K562 (cell line): ENCODE data around the gene FZD1.

Experiments
- CEBPG ChIP-seq, 3 experiments: fragments of 200-800 bp in 1 of 3; sonication (Bioruptor generic) in 1 of 3; sonication (generic) in 1 of 3; formaldehyde crosslinking in 1 of 3; IDR thresholded peaks in 2 of 3; conservative IDR thresholded peaks in 1 of 3; 2 replicates each; pipeline versions ENCODE4 v1.6.1 to v1.8.0; 2016 to 2022; ENCODE audit warnings: missing compliant biosample characterization in 2 of 3, missing genetic modification characterization in 2 of 3, mild to moderate bottlenecking in 1 of 3, missing genetic modification reagents in 1 of 3
- CTCF ChIP-seq, 3 experiments: IDR thresholded peaks in 2 of 3; conservative IDR thresholded peaks in 1 of 3; 2 replicates each; pipeline ENCODE4 v1.5.1; 2011 to 2012; ENCODE audit warnings: low read length in 3 of 3, mild to moderate bottlenecking in 3 of 3, control low read depth in 2 of 3, improper control_type of control experiment in 1 of 3, inconsistent platforms in 1 of 3, low read depth in 1 of 3, mixed read lengths in 1 of 3, moderate library complexity in 1 of 3; ENCODE audit not compliant: insufficient read depth in 2 of 3
- HDGF ChIP-seq: fragments of 450-650 bp; IDR thresholded peaks from 2 replicates; pipeline ENCODE4 v1.6.1; 2016
- PHB ChIP-seq: fragments of 250-450 bp; sonication (Bioruptor Pico); IDR thresholded peaks from 2 replicates; pipeline ENCODE4 v1.5.0; 2021
- SP1 ChIP-seq: sonication (generic); formaldehyde crosslinking; IDR thresholded peaks from 2 replicates; pipeline ENCODE4 v1.8.1; 2022; ENCODE audit warnings: mild to moderate bottlenecking, missing genetic modification reagents
- ZKSCAN8 ChIP-seq: fragments of 200-800 bp; sonication (Bioruptor generic); IDR thresholded peaks from 2 replicates; pipeline ENCODE4 v1.6.1; 2016; ENCODE audit warnings: missing genetic modification characterization, missing compliant biosample characterization
- ZNF124 ChIP-seq: sonication (generic); formaldehyde crosslinking; IDR thresholded peaks from 2 replicates; pipeline ENCODE4 v1.8.1; 2022; ENCODE audit warnings: missing genetic modification reagents

DNA sequence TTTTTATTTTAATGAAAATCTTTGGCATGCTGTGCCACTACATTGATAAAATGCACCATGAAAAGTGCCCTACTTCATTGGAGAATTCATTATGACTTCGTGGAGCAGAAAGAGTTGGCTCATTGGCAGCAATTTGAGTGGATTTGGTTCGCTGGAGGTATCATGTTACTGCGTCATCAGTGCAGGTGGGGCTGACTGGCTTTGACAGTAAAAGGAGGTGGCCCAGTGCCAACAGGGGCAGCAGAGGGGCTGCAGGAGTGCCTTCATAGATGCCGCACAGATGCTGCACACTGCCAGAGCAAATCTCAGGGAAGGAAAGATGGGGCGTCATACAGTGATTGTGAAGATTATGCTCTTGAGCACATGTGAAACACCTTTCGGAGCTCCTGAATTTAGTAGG lies 22.2 kb downstream of the FZD1 start:
- TF ChIP-seq ZKSCAN8 (CRISPR knock-in tag) (no peak), CTCF (IDR thresholded peaks at IDR 0.05 in 2 of 3, conservative IDR thresholded peaks at IDR 0.05 in 1 of 3; ENCODE audit: insufficient read depth in 2 of 3, low read depth in 1 of 3, low read length in 3 of 3) (no peak), PHB (CRISPR knock-in tag) (no peak), HDGF (no peak), SP1 (CRISPR knock-in tag) (no peak), CEBPG (CRISPR knock-in tag; IDR thresholded peaks at IDR 0.05) (no peak), CEBPG (tag; conservative IDR thresholded peaks at IDR 0.05 in 1 of 2, IDR thresholded peaks at IDR 0.05 in 1 of 2) (no peak), ZNF124 (no peak)
